ENCODE data around the gene RBPJ. TPM values are rescaled to one million over a fixed set of nuclear protein-coding genes. Genes with fewer than 3 reads are reported as not detected.

The RBPJ gene
- total and polyA plus RNA-seq, 2 of the 8 experiments (the other 6 are each of a cell fraction or from before 2014, with no cell fraction given) = 65.5 to 217 TPM

DNA sequence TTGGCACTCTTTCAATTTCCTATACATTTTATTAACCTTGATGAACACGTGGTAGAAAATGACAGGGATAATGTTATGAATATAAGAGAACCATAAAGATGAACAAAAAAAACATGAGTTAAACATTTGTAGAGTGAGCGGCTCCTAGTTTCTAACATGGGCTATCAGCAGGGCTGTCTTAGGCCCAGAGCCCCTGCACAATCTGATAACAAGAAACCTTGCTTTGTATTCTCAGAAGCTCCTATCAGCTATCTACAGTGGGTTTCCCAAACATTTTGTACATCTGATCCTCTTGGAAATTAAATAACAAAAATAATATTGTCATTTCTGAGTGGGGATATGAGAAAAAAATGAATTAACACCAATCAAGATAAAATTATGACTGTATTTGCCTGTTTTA is 10.6 kb upstream of the RBPJ start (continued):
- TF ChIP-seq MAFK (IDR thresholded peaks at IDR 0.05; ENCODE audit: low read depth, low read length) (no peak), CHD1 (IDR thresholded peaks at IDR 0.05; ENCODE audit: low read depth, low read length) (no peak), SP1 (IDR thresholded peaks at IDR 0.05; ENCODE audit: low read depth, low read length) (no peak), SIX5 (IDR thresholded peaks at IDR 0.05; ENCODE audit: low read depth, low read length) (no peak), SP2 (IDR thresholded peaks at IDR 0.05; ENCODE audit: low read length) (no peak)
- TF ChIP-seq, protein P1, sequence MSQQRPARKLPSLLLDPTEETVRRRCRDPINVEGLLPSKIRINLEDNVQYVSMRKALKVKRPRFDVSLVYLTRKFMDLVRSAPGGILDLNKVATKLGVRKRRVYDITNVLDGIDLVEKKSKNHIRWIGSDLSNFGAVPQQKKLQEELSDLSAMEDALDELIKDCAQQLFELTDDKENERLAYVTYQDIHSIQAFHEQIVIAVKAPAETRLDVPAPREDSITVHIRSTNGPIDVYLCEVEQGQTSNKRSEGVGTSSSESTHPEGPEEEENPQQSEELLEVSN (IDR thresholded peaks at IDR 0.05) = no peak

Measured in H1 (cell line).